HG02981 (cell line): Measurements from ENCODE around the gene NUP35.

Experiments used
- ATAC-seq: cut with Tn5 transposase; IDR thresholded peaks from one replicate; pipeline ENCODE4 v1.9.1; 2021; ENCODE audit warnings: mild to moderate bottlenecking, moderate library complexity; ENCODE audit not compliant: unreplicated experiment

The NUP35 gene

DNA sequence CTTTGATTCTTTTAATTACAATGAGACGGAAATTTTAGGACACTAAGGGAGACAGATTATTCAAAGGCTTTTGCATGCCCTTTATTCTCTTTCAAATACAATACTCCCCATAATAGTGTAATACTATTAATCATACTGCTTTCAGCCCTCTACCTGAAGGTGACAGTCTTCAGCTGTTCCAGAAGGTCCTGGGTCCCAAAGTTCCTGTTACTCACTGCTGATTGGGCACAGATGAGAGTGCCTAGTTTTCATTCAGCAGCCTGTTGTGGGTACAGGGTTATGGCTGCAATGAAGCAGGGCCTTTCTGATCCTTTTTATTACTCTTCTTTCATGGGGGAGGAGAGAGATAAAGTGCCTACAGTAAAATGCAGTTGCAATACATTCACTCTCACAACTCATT is 80.2 kb downstream of the NUP35 start:
- ATAC-seq = no peak

DNA sequence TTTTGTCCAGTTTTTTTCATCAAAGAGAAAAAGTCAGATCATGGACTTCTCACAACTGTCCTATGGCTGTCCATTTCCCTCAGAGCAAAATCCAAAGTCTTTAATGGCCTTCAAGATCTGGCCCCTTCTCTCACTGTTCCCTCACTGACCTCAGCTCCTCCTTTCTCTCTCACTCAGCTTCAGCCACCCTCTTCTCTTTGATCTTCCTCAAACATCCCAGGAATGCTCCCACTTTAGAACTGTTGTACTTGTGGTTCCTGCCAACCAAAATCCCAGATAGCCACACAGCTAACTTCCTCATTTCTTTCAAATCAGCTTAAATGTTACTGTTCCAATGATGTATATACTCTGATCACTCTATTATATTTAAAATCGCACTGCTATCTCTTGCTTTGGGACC is 82.9 kb downstream of the NUP35 start:
- no peak for ATAC-seq

DNA sequence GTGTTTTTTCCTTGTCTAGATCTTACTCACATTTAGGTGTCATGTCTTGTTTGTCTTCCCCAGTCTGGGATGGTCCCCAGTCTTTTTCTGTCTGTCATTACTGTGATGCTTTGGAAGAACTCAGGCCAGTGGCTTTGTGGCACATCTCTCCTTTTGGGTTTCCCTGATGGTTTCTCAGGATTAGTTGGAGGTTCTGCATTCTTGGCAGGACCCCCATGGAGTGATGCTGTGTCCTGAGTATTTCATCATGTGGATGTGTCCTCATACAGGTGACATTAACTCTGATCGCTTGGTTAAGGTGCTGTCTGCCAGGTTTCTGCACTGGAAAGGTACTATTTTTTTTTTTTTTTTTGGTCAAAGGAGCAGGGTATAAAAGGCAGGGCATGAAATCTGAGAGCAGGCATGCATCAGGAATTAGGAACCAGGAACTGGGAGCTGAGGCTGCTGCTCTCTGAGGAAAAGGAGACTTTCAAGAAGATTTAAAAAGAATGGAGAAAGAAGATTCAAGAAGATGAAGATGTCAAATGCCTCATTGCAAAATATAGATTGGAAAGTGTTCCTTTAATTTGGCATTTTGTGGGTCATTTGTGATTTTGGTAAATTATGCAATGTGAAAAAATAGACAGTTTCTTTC is 85.3 kb downstream of the NUP35 start:
- ATAC-seq = no peak
